ENCODE results near the gene PCDHGA1.
"Not testable (repeated sequence)": the region's sequence is repeated elsewhere in the genome, so short reads cannot be mapped to it uniquely, and the experiment has no call there.

PCDHGA1 gene

GRCh38 chr5:141319699-141320098 lies 10.6 kb upstream of the PCDHGA1 start:
- no peak for DNase-seq (ENCODE audit: low read depth)
- TF ChIP-seq CTCF (IDR thresholded peaks at IDR 0.05; ENCODE audit: low read depth, low read length, missing control alignments) = no peak
- H3K4me3 ChIP-seq (ENCODE audit: low read depth, low read length) = peak overlapping the region; percentile 76
- in situ Hi-C loops (cut with HindIII; ENCODE audit: low sequenced_read_pairs) = no loop called here

GRCh38 chr5:141320225-141321169 lies 9.8 kb upstream of the PCDHGA1 start, which contains the start of gene TAF7:
Gene TAF7, minus strand, starts transcription at chr5:141320784. Its CDS starts 740 bp downstream, at chr5:141320044.
- in situ Hi-C loops (cut with HindIII; ENCODE audit: low sequenced_read_pairs) = no loop called here
- DNase-seq (ENCODE audit: low read depth) = peak; percentile 90
- TF ChIP-seq CTCF (IDR thresholded peaks at IDR 0.05; ENCODE audit: low read depth, low read length, missing control alignments) = peak; percentile 91
- peak within 1 kb of the TSS; percentile 76 for H3K4me3 ChIP-seq (ENCODE audit: low read depth, low read length)

GRCh38 chr5:141322261-141322660 lies 8.1 kb upstream of the PCDHGA1 start:
- in situ Hi-C loops (cut with HindIII; ENCODE audit: low sequenced_read_pairs) = no loop called here
- TF ChIP-seq CTCF (IDR thresholded peaks at IDR 0.05; ENCODE audit: low read depth, low read length, missing control alignments) = no peak

GRCh38 chr5:141326088-141326854 lies 4.0 kb upstream of the PCDHGA1 start:
- DNase-seq (ENCODE audit: low read depth) = peak; percentile 20
- in situ Hi-C loops (cut with HindIII; ENCODE audit: low sequenced_read_pairs) = no loop called here
- peak overlapping the region; percentile 38 for H3K4me3 ChIP-seq (ENCODE audit: low read depth, low read length)
- peak; percentile 64 for TF ChIP-seq CTCF (IDR thresholded peaks at IDR 0.05; ENCODE audit: low read depth, low read length, missing control alignments)

More at GRCh38 chr5:141322261-141322660, 8.1 kb upstream of the PCDHGA1 start:
- DNase-seq (ENCODE audit: low read depth) = no peak
- H3K4me3 ChIP-seq (ENCODE audit: low read depth, low read length) = no peak overlapping the region

- in situ Hi-C loops (cut with HindIII; ENCODE audit: low sequenced_read_pairs) = no loop called here
- TF ChIP-seq CTCF (IDR thresholded peaks at IDR 0.05; ENCODE audit: low read depth, low read length, missing control alignments) = no peak
- DNase-seq (ENCODE audit: low read depth) = no peak
- H3K4me3 ChIP-seq (ENCODE audit: low read depth, low read length) = no peak overlapping the region
Observed at GRCh38 chr5:141328231-141328630, 2.1 kb upstream of the PCDHGA1 start.

GRCh38 chr5:141332571-141332970 lies 2.3 kb downstream of the PCDHGA1 start:
- in situ Hi-C loops (cut with HindIII; ENCODE audit: low sequenced_read_pairs); H3K4me3 ChIP-seq (ENCODE audit: low read depth, low read length); DNase-seq (ENCODE audit: low read depth): not testable (repeated sequence)
